Glomerular endothelial cell (primary cell): ENCODE measurements around the gene MYO10. TPM values are rescaled to one million over a fixed set of nuclear protein-coding genes. Genes with fewer than 3 reads are reported as not detected.
"Not testable (repeated sequence)": the region's sequence is repeated elsewhere in the genome, so short reads cannot be mapped to it uniquely, and the experiment has no call there.

ENCODE experiments used
- DNase-seq: peaks from one replicate; pipeline ENCODE4 v3.0.0-alpha.2; 2011; ENCODE audit warnings: low read depth, low spot score; ENCODE audit errors: extremely low read depth
- total RNA-seq: library from RNA; depleted of rRNA; stranded (reverse); fragments of >200 nt; gene quantifications from 2 replicates; pipeline ENCODE4 v1.2.3, GENCODE V29; 2015

Gene MYO10
- total RNA-seq, 1 donor from 2014 or later: 167 TPM

GRCh38 chr5:16831326-16831725, 104.8 kb downstream of the MYO10 start:
- not testable (repeated sequence) for DNase-seq

- DNase-seq: no peak
Measured at GRCh38 chr5:16827755-16828154, 108.3 kb downstream of the MYO10 start.

- DNase-seq: no peak
Measured at GRCh38 chr5:16826379-16827125, 109.5 kb downstream of the MYO10 start.

GRCh38 chr5:16819522-16820167, 116.4 kb downstream of the MYO10 start:
- no peak for DNase-seq

- DNase-seq: no peak
Measured at GRCh38 chr5:16815432-16815831, 120.7 kb downstream of the MYO10 start.

GRCh38 chr5:16812911-16813310, 123.2 kb downstream of the MYO10 start:
- DNase-seq: no peak

- DNase-seq: no peak
Measured at GRCh38 chr5:16812448-16812847, 123.6 kb downstream of the MYO10 start.

GRCh38 chr5:16810208-16810854, 125.8 kb downstream of the MYO10 start:
- DNase-seq: no peak

GRCh38 chr5:16809395-16810207, 126.5 kb downstream of the MYO10 start:
- DNase-seq: no peak

GRCh38 chr5:16809010-16809394, 127.1 kb downstream of the MYO10 start:
- no peak for DNase-seq

GRCh38 chr5:16808021-16808420, 128.1 kb downstream of the MYO10 start:
- no peak for DNase-seq

GRCh38 chr5:16807547-16807864, 128.6 kb downstream of the MYO10 start:
- no peak for DNase-seq

GRCh38 chr5:16806711-16807546, 129.2 kb downstream of the MYO10 start:
- no peak for DNase-seq

- DNase-seq: no peak
Measured at GRCh38 chr5:16805486-16805885, 130.6 kb downstream of the MYO10 start.

GRCh38 chr5:16803831-16804230, 132.3 kb downstream of the MYO10 start:
- DNase-seq: no peak

- DNase-seq: no peak
Measured at GRCh38 chr5:16800477-16800876, 135.6 kb downstream of the MYO10 start.

- DNase-seq: no peak
Measured at GRCh38 chr5:16799796-16800195, 136.3 kb downstream of the MYO10 start.

GRCh38 chr5:16797951-16798350, 138.1 kb downstream of the MYO10 start:
- no peak for DNase-seq

- DNase-seq: no peak
Measured at GRCh38 chr5:16794269-16794913, 141.7 kb downstream of the MYO10 start.
